ENCODE results near the gene GPR161.
A peak's percentile ranks its signal among the peaks of the same experiment; 100 is the strongest.

GPR161 gene

GRCh38 chr1:168146626-168147025, 9.9 kb upstream of the GPR161 start:
- DNase-seq (ENCODE audit: low read depth in 2 of 2) = no peak

- DNase-seq (ENCODE audit: low read depth in 2 of 2) = no peak
Observed at GRCh38 chr1:168146160-168146539, 9.4 kb upstream of the GPR161 start.

GRCh38 chr1:168145184-168146159, 8.7 kb upstream of the GPR161 start:
- peak; percentile 56 to 65 for DNase-seq (ENCODE audit: low read depth in 2 of 2)

GRCh38 chr1:168141871-168142385, 5.2 kb upstream of the GPR161 start:
- DNase-seq (ENCODE audit: low read depth in 2 of 2) = no peak

GRCh38 chr1:168139070-168139469, 2.3 kb upstream of the GPR161 start:
- no peak for DNase-seq (ENCODE audit: low read depth in 2 of 2)

- no peak for DNase-seq (ENCODE audit: low read depth in 2 of 2)
Observed at GRCh38 chr1:168138134-168138533, 1.4 kb upstream of the GPR161 start.

- DNase-seq (ENCODE audit: low read depth in 2 of 2) = no peak
Observed at GRCh38 chr1:168137515-168137821, 738 bp upstream of the GPR161 start.

GRCh38 chr1:168135921-168136708, 615 bp downstream of the GPR161 start:
- no peak for DNase-seq (ENCODE audit: low read depth in 2 of 2)

- DNase-seq (ENCODE audit: low read depth in 2 of 2) = no peak
Observed at GRCh38 chr1:168135116-168135920, 1.4 kb downstream of the GPR161 start.

GRCh38 chr1:168134642-168135041, 2.1 kb downstream of the GPR161 start:
- no peak for DNase-seq (ENCODE audit: low read depth in 2 of 2)

GRCh38 chr1:168134132-168134531, 2.6 kb downstream of the GPR161 start:
- no peak for DNase-seq (ENCODE audit: low read depth in 2 of 2)

- no peak for DNase-seq (ENCODE audit: low read depth in 2 of 2)
Observed at GRCh38 chr1:168129933-168130332, 6.8 kb downstream of the GPR161 start.

- DNase-seq (ENCODE audit: low read depth in 2 of 2) = no peak
Observed at GRCh38 chr1:168127503-168127902, 9.2 kb downstream of the GPR161 start.

- no peak for DNase-seq (ENCODE audit: low read depth in 2 of 2)
Observed at GRCh38 chr1:168125051-168125450, 11.7 kb downstream of the GPR161 start.

GRCh38 chr1:168121401-168122011, 15.2 kb downstream of the GPR161 start:
- peak; percentile 81 to 83 for DNase-seq (ENCODE audit: low read depth in 2 of 2)

- DNase-seq (ENCODE audit: low read depth in 2 of 2) = no peak
Observed at GRCh38 chr1:168119750-168120149, 17.0 kb downstream of the GPR161 start.

- DNase-seq (ENCODE audit: low read depth in 2 of 2) = no peak
Observed at GRCh38 chr1:168116327-168116799, 20.4 kb downstream of the GPR161 start.

- DNase-seq (ENCODE audit: low read depth in 2 of 2) = no peak
Observed at GRCh38 chr1:168114845-168115244, 21.9 kb downstream of the GPR161 start.

- DNase-seq (ENCODE audit: low read depth in 2 of 2) = peak; percentile 15 to 31
Observed at GRCh38 chr1:168112673-168113305, 23.9 kb downstream of the GPR161 start.

- DNase-seq (ENCODE audit: low read depth in 2 of 2) = no peak
Observed at GRCh38 chr1:168110896-168111545, 25.7 kb downstream of the GPR161 start.
